VCaP (cell line): ENCODE data around the gene ZNF483.
"Not testable (repeated sequence)": the region's sequence is repeated elsewhere in the genome, so short reads cannot be mapped to it uniquely, and the experiment has no call there.

Source experiments
- H3K27ac ChIP-seq: fragments of 450-650 bp; 2 replicates; pipeline ENCODE4 v1.5.1; 2017
- TF ChIP-seq, protein P1 (sequence below): fragments of 450-650 bp; conservative IDR thresholded peaks from 2 replicates; pipeline ENCODE4 v1.5.1; 2017; ENCODE audit warnings: mild to moderate bottlenecking, moderate library complexity

ZNF483 gene

DNA sequence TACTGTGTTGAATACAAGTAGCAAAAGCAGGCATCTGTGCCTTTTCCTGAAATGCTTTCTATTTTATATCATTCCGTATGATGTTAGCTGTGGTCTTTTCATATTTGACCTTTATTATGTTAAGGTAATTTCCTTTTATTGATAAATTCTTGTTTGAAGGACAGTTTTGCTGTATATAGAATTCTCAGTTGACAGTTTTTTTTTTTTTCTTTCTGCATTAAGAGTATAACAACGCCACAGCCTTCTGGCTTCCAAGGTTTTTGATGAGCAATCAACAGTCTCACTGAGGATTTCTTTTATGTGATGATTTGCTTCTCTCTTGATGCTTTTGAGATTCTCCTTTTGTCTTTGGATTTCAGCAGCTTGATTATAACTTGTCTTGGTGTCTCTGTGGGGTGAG lies 23.6 kb downstream of the ZNF483 start:
- H3K27ac ChIP-seq, result no peak overlapping the region
- TF ChIP-seq, protein P1, sequence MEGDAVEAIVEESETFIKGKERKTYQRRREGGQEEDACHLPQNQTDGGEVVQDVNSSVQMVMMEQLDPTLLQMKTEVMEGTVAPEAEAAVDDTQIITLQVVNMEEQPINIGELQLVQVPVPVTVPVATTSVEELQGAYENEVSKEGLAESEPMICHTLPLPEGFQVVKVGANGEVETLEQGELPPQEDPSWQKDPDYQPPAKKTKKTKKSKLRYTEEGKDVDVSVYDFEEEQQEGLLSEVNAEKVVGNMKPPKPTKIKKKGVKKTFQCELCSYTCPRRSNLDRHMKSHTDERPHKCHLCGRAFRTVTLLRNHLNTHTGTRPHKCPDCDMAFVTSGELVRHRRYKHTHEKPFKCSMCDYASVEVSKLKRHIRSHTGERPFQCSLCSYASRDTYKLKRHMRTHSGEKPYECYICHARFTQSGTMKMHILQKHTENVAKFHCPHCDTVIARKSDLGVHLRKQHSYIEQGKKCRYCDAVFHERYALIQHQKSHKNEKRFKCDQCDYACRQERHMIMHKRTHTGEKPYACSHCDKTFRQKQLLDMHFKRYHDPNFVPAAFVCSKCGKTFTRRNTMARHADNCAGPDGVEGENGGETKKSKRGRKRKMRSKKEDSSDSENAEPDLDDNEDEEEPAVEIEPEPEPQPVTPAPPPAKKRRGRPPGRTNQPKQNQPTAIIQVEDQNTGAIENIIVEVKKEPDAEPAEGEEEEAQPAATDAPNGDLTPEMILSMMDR, result no peak

DNA sequence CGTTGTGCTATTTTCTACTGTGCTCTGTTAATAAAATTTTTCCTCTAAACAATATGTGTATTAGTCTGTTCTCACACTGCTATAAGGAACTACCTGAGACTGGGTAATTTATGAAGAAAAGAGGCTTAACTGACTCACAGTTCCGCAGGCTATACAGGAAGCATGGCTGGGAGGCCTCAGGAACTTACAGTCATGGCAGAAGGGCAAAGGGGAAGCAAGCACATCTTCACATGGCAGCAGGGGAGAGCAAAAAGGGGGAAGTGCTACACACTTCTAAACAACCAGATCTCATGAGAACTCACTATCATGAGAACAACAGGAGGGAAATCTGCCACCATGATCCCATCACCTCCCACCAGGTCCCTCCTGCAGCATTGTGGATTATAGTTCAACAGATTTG lies 30.4 kb downstream of the ZNF483 start:
- H3K27ac ChIP-seq, result not testable (repeated sequence)

DNA sequence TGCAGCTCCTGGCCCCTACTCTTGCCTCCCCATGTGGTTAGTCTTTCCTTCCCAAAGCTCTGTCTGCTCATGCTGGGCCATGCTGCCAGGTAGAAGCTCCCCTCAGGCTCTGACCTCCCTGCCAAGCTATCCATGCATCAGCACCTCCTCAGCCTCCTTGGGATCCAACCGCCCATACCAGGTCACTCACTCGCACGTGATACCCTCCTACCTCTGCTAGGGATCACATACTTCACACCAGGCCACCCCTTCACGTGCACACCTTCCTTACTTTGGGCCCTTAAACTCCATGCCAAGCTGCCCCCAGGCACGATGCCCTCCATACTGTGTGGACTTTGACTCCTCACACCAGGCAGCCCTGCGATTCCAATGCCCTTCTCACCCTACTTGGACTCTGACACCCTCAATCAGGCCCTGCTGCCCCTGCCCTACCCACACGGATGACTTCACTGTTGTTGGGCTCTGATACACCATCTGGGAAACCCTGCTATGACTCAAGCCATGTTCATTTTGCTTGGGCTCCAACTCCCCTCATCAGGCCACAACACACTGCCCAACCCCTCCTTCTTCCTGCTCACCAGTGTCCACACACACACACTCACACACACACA lies 34.1 kb downstream of the ZNF483 start:
- no peak overlapping the region for H3K27ac ChIP-seq
- TF ChIP-seq, protein P1, result no peak

DNA sequence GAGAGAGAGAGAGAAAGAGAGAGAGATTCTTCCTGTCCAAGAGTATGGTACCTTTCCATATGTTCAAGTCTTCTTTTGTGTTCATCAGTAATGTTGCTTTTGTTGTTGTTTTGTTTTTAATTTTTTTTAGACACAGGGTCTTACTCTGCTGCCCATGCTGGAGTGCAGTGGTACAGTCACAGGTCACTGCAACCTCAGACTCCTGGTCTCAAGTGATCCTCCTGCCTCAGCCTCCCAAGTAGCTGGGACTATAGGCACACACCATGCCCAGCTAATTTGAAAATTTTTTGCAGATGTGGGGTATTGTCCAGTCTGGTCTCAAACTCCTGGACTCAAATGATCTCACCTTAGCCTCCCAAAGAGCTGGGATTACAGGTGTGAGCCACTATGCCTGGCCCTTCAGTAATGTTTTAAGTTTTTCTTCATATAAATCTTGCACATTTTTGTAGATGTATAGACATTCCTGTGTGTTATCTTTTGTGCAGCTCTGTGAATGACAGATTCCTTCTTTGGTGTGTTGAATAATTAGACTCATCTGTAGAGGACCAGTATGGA lies 36.3 kb downstream of the ZNF483 start:
- H3K27ac ChIP-seq, result no peak overlapping the region
- TF ChIP-seq, protein P1, result no peak

DNA sequence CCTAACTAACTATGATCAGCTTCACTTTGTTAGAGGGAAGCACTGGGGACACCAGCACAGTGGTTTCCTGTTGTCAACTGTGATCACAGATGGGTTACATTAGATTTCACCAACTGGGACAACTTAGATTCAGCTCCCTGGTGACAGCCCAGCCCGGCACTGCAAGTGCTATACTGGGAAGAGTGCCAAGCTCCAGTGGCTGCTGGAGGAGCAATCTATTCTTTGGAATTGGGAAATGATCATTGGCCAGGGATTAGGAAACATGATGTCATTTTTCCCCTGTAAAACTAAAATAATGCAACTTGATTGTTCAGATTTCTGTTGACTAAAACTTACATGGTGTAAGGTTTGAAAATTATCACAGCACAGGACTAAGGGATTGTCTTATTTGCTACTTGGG lies 41.3 kb downstream of the ZNF483 start:
- TF ChIP-seq, protein P1, result no peak

DNA sequence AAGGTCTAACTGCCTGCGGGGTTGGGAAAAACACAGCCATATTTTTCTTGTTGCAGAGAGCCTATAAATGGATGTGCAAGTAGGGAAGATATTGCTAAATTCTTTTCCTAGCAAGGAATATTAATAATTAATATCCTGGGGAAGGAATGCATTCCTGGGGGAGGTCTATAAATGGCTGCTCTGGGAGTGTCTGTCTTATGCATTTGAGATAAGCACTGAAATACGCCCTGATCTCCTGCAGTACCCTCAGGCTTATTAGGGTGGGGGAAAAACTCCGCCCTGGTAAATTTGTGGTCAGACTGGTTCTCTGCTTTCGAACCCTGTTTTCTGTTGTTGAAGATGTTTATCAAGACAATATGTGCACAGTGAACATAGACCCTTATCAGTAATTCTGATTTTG lies 43.1 kb downstream of the ZNF483 start:
- H3K27ac ChIP-seq, result not testable (repeated sequence)

More for the DNA sequence above, 41.3 kb downstream of the ZNF483 start:
- H3K27ac ChIP-seq, result no peak overlapping the region

DNA sequence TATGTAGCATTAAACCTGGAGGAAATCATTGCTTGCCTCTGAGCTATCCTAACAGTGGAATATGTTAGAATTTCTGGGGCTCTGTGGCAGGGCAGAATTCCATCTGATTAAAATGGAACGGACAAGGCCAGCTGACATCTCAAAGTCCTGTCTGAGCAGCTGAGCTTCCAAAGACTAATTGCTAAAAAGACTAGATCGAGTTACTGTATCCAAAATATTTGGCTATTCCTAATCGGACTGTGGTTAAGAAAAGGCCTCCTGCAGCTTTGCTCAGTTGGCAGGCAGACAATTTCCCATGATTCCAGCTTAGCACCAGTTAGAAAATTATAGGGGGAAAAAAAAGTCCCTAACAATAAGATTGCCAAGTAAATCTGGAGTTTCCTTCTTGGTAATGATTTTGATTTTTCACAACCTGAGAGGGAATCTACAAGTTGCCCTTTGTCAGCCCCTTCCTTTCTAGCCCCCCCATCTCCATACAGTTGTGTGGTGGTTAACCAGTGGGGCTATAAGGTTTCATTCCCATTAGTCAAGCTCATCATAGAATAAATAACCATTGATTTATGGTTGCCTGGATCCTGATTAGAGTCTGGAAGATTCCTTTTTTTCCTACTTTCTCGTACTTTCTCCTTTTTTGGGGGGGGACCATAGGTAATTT lies 48.1 kb downstream of the ZNF483 start:
- TF ChIP-seq, protein P1, result no peak
- H3K27ac ChIP-seq, result no peak overlapping the region

DNA sequence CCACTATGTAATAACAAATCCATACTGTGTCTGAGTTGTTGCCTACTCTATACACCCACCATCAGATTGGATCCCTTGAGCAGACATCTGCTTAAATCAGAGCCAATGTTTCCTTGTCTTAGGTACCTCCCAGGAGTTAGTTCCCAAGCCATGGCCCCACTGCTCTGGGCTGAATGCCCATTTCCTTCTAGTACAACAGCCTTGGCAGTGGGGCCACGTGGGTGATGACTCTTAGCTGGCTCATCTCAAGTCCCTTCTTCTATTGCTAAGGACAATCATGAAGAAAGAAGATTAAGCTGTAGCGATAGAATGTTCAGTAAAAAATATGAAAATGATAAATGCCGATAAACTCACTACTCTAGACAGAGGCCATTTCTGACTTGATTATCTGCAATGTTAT lies 57.9 kb downstream of the ZNF483 start:
- TF ChIP-seq, protein P1, result no peak
- no peak overlapping the region for H3K27ac ChIP-seq
